ENCODE results near the gene ADD1.

- no peak for TF ChIP-seq CTCF (conservative IDR thresholded peaks at IDR 0.05 in 1 of 2, IDR thresholded peaks at IDR 0.05 in 1 of 2; ENCODE audit: extremely low read depth in 1 of 2, insufficient read depth in 1 of 2, low read depth in 1 of 2, low read length in 2 of 2)
- no peak for TF ChIP-seq EZH2 (IDR thresholded peaks at IDR 0.05; ENCODE audit: borderline replicate concordance, low read length)
These were observed 95.3 kb downstream of the ADD1 start for GRCh38 chr4:2938906-2939305.

Measured in mammary epithelial cell (primary cell).